Hindlimb muscle (tissue), 1 donor: ENCODE results near the gene FTSJ3. TPM values are rescaled to one million over a fixed set of nuclear protein-coding genes. Genes with fewer than 3 reads are reported as not detected.
"Not testable (repeated sequence)": the region's sequence is repeated elsewhere in the genome, so short reads cannot be mapped to it uniquely, and the experiment has no call there.

Source experiments
- DNase-seq: peaks from one replicate; pipeline ENCODE4 v3.0.0-alpha.2; 2013
- polyA plus RNA-seq: library from polyadenylated mRNA; unstranded; fragments of 120-200 nt; gene quantifications from one replicate; pipeline ENCODE4 v1.2.1, GENCODE V29; 2013; ENCODE audit not compliant: insufficient read length

FTSJ3 gene
- polyA plus RNA-seq, 1 donor = 35.5 TPM

GRCh38 chr17:63843387-63843888, 16.0 kb upstream of the FTSJ3 start:
- not testable (repeated sequence) for DNase-seq

- peak; percentile 96 for DNase-seq
Observed at GRCh38 chr17:63842540-63843386, 15.3 kb upstream of the FTSJ3 start, which contains the start of gene SMARCD2. Gene SMARCD2, minus strand, starts transcription at chr17:63842685. Its CDS starts 11 bp downstream, at chr17:63842674.

GRCh38 chr17:63842173-63842539, 14.7 kb upstream of the FTSJ3 start:
- no peak for DNase-seq

- no peak for DNase-seq
Observed at GRCh38 chr17:63841350-63842172, 14.1 kb upstream of the FTSJ3 start.

- DNase-seq = no peak
Observed at GRCh38 chr17:63840591-63841349, 13.3 kb upstream of the FTSJ3 start.

GRCh38 chr17:63838631-63839171, 11.2 kb upstream of the FTSJ3 start:
- peak; percentile 67 for DNase-seq

GRCh38 chr17:63837962-63838600, 10.6 kb upstream of the FTSJ3 start:
- DNase-seq = no peak

- DNase-seq = no peak
Observed at GRCh38 chr17:63837480-63837879, 10.0 kb upstream of the FTSJ3 start.

- no peak for DNase-seq
Observed at GRCh38 chr17:63836811-63837210, 9.3 kb upstream of the FTSJ3 start.

- DNase-seq = no peak
Observed at GRCh38 chr17:63835167-63835720, 7.8 kb upstream of the FTSJ3 start.

- no peak for DNase-seq
Observed at GRCh38 chr17:63834431-63835166, 7.1 kb upstream of the FTSJ3 start.

GRCh38 chr17:63833741-63834373, 6.4 kb upstream of the FTSJ3 start:
- no peak for DNase-seq

GRCh38 chr17:63833026-63833740, 5.7 kb upstream of the FTSJ3 start:
- DNase-seq = no peak

- DNase-seq = no peak
Observed at GRCh38 chr17:63832455-63832854, 5.0 kb upstream of the FTSJ3 start.

- no peak for DNase-seq
Observed at GRCh38 chr17:63832014-63832413, 4.6 kb upstream of the FTSJ3 start.

- DNase-seq = no peak
Observed at GRCh38 chr17:63831505-63831904, 4.0 kb upstream of the FTSJ3 start.

GRCh38 chr17:63830904-63831491, 3.5 kb upstream of the FTSJ3 start:
- no peak for DNase-seq

GRCh38 chr17:63830278-63830677, 2.8 kb upstream of the FTSJ3 start:
- DNase-seq = no peak

- no peak for DNase-seq
Observed at GRCh38 chr17:63828936-63829335, 1.5 kb upstream of the FTSJ3 start.
